Fibroblast of lung (primary cell): ENCODE results near the gene TASP1.

Experiments
- EZH2 ChIP-seq: IDR thresholded peaks from 2 replicates; pipeline ENCODE4 v1.5.1; 2012; ENCODE audit warnings: low read length, control low read depth, mild to moderate bottlenecking; ENCODE audit errors: missing control alignments
- TF ChIP-seq, protein P1 (sequence below), 2 donors: IDR thresholded peaks in 1 of 2; conservative IDR thresholded peaks in 1 of 2; 1 replicate in 1 of 2; 2 replicates in 1 of 2; pipeline ENCODE4 v1.5.1; 2011 to 2012; ENCODE audit warnings: low read length in 2 of 2, control low read depth in 1 of 2, inconsistent platforms in 1 of 2, low read depth in 1 of 2, mild to moderate bottlenecking in 1 of 2

DNA sequence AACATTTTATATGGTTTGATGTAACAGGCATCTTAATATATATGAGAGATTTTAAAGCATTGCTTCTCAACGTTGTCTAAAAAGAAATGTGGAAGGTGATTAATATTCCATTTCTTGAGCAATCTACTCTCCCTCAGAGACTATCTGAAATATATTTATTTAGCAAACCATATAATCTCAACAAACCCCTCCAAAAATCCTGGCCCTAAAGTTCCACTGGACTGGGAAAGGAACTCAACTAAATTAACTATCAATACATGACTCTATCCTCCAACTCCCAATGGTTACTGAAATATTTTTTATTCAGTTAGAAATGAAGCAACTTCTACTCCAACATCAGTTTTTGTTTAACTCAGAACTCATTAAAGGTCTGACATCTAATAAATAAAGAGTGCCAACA, 6.3 kb downstream of the TASP1 start:
- TF ChIP-seq, protein P1, sequence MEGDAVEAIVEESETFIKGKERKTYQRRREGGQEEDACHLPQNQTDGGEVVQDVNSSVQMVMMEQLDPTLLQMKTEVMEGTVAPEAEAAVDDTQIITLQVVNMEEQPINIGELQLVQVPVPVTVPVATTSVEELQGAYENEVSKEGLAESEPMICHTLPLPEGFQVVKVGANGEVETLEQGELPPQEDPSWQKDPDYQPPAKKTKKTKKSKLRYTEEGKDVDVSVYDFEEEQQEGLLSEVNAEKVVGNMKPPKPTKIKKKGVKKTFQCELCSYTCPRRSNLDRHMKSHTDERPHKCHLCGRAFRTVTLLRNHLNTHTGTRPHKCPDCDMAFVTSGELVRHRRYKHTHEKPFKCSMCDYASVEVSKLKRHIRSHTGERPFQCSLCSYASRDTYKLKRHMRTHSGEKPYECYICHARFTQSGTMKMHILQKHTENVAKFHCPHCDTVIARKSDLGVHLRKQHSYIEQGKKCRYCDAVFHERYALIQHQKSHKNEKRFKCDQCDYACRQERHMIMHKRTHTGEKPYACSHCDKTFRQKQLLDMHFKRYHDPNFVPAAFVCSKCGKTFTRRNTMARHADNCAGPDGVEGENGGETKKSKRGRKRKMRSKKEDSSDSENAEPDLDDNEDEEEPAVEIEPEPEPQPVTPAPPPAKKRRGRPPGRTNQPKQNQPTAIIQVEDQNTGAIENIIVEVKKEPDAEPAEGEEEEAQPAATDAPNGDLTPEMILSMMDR (conservative IDR thresholded peaks at IDR 0.05 in 1 of 2, IDR thresholded peaks at IDR 0.05 in 1 of 2; ENCODE audit: low read depth in 1 of 2, low read length in 2 of 2) = no peak
- no peak for TF ChIP-seq EZH2
